KBM-7 (cell line): ENCODE measurements around the gene ZNF367.

ENCODE experiments used
- DNase-seq: peaks from one replicate; pipeline ENCODE4 v3.0.0-alpha.2; 2015
- in situ Hi-C: fragments of 300-500 bp; cut with MboI; formaldehyde crosslinking; loops from 2 replicates; pipeline ENCODE4 v1.14.3; 2020; ENCODE audit warnings: low sequenced_read_pairs, low pct_unique_long_range_greater_than_20kb, mixed read lengths

The ZNF367 gene

DNA sequence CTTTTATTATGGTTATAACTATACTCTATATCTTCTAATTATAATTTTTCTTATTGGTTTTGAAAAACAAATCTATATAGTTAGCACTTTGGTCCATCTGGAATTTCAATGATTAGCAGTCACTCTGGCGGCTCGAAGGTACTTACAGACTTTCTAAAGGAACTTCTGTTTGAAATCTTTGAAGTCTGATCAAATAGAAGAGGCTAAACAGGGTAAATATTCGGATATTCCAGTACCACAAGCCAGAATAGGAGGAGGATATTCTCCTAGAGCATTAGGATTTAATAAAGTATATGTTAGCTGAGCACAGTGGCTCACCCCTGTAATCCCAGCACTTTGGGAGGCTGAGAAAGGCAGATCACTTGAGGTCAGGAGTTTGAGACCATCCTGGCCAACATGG, 77.5 kb downstream of the ZNF367 start:
- in situ Hi-C loops = no loop called here

DNA sequence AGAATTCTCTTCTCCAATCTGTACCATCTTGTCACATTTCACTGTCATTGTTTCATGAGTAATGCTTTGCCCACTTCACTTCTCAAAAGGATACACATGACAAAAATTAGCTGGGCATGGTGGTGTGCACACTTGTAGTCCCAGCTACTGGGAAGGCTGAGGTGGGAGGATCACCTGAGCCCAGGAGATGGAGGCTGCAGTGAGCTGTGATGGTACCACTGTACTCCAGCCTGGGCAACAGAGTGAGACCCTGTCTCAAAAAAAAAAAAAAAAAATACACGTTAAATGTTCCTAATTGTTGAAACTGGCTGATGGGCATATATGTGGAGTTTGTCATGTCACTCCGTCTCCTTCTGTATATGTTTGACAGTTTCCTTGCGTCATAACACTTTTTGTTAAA, 79.9 kb downstream of the ZNF367 start:
- no peak for DNase-seq
- in situ Hi-C loops = no loop called here

More for the DNA sequence above, 77.5 kb downstream of the ZNF367 start:
- no peak for DNase-seq
